SHP77 (cell line): Measurements from ENCODE around the gene CEND1.
"Not testable (repeated sequence)": the region's sequence is repeated elsewhere in the genome, so short reads cannot be mapped to it uniquely, and the experiment has no call there.

Experiments
- DNase-seq, 2 experiments: peaks; one replicate each; lab custom pipeline; 2025; lab: John Stamatoyannopoulos, UW

Gene CEND1

GRCh38 chr11:763549-764321 is 26.2 kb downstream of the CEND1 start:
- DNase-seq = no peak

DNA sequence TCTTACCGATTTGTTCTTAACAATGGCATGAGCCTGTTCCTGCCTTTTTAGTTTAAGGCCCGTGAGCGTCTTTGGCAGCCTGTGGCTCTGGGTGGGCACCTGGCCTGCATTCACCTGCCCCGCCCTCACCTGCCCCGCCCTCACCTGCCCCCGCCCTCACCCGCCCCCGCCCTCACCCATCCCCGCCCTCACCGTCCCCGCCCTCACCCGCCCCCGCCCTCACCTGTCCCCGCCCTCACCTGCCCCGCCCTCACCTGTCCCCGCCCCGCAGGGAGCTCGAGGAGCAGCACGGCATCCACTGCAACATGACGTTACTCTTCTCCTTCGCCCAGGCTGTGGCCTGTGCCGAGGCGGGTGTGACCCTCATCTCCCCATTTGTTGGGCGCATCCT is 26.8 kb downstream of the CEND1 start:
- no peak for DNase-seq

- no peak for DNase-seq
Observed at GRCh38 chr11:762421-763072, 27.3 kb downstream of the CEND1 start.

DNA sequence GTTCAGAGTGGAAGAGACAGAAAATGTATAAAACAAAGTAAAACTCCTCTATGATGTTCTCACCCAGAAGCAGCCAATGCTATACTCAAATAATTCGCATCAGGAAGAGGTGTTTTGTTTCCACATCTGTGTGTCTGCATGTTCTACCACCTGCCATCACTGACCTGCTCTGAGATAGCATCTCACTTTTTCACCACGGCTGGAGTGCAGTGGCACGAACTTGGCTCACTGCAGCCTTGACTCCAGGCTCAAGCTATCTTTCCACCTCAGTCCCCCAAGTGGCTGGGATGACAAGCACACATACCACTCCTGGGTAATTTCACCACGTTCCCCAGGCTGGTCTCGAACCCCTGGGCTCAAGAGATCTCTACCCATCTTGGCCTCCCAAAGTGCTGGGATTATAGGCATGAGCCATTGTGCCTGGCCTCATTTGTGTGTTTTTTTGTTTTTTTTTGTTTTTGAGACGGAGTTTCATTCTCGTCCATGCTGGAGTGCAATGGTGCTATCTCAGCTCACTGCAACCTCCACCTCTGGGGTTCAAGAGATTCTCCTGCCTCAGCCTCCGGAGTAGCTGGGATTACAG is 28.3 kb downstream of the CEND1 start:
- DNase-seq = no peak

GRCh38 chr11:760236-760635 is 29.7 kb downstream of the CEND1 start:
- DNase-seq = no peak

- DNase-seq = no peak
Observed at GRCh38 chr11:749731-750130, 40.2 kb downstream of the CEND1 start.

DNA sequence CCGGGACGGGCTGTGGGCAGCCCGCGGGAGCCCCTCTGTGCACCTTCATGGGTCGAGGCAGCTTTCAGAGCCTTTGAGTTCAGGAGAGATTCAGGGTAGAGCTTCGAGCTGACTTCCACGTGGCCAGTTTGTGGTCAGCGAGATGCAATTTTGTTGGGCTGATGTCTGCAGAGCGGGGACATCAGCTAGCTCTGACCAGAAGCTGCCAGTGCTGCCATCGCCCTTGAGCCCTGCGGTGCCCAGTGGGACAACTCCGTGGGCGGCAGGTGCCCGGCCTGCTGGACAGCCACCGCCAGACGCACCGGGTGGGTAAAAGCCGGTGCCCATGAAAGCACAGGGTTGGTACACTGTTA is 41.9 kb downstream of the CEND1 start:
- DNase-seq = no peak

GRCh38 chr11:747158-748006 is 42.5 kb downstream of the CEND1 start, which contains the start of gene TALDO1:
TSS of gene TALDO1 (plus strand) at chr11:747464. CDS start at chr11:747482, 18 bp downstream.
- peak; percentile 39 to 68 for DNase-seq

DNA sequence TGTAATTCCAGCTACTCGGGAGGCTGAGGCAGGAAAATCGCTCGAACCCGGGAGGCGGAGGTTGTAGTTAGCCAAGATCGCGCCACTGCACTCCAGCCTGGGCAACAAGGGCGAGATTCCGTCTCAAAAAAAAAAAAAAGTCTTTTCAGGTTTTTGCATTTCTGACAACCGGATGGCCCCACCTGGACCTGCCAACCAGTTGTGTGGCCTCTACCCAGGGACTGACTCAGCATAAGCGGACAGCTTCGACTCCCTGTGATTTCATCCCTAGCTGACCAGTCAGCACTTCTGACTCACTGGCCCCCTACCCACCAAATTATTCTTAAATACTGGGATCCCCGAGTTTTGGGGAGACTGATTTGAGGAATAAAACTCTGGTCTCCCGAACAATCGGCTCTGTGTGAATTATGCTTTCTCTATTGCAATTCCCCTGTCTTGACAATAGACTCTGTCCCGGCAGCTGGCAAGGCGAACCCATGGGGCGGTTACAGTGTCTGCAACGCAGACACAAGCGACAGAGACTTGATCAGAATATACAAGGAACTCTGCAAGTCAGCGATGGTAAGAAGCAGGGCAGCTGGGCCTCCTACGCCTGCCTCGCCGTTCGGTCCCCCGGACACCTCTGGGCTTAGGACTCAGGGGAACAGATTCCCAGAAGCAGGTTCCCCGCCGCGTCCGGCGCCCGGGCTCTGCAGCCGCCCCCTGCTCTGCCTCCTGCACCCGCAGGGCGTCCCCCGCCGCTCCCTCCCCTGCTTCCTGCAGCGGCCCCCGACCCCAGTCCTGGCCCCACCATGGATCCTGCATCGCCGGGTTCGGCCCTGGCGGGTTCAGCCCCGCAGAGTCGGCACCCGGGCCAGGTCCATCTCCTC is 43.4 kb downstream of the CEND1 start:
- no peak for DNase-seq

DNA sequence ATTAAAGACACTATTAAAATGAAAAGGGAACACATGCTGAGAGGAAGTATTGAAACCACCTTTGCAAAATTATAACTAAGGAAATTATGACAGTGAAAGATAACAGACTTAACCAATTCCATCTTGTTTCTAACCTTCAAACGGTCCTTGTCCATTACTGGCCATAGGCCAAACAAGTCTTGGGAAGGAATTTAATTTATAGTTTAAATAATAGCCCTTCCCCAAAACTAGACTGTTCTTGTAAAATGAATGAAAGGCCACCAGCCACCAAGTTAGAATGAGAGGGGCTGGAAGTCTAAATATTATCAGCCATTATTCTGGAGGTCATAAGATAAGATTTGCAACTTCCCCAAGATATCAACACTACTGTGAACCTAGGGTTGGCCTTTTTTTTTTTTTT is 44.5 kb downstream of the CEND1 start:
- DNase-seq = no peak

DNA sequence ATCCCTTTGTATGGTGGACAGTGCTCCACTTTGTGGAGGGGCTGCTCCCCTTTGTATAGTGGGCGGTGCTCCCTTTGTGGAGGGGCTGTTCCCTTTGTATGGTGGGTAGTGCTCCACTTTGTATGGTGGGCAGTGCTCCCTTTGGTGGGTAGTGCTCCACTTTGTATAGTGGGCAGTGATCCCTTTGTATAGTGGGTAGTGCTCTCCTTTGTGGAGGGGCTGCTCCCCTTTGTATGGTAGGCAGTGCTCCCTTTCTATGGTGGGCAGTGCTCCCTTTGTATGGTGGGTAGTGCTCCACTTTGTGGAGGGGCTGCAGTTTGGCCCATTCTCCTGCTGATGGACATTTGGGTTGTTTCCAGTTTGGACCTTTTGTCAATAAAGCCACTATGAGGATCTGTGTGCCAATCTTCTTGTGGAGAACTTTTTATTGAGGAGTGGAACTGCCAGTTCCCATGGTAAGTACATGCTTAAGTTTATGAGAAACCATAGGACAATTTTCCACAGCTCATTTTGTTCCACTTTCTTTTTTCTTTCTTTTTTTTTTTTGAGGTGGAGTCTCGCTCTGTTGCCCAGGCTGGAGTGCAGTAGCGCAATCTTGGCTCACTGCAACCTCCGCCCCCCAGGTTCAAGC is 47.2 kb downstream of the CEND1 start:
- DNase-seq = no peak

GRCh38 chr11:742156-742546 is 47.7 kb downstream of the CEND1 start:
- DNase-seq = no peak

DNA sequence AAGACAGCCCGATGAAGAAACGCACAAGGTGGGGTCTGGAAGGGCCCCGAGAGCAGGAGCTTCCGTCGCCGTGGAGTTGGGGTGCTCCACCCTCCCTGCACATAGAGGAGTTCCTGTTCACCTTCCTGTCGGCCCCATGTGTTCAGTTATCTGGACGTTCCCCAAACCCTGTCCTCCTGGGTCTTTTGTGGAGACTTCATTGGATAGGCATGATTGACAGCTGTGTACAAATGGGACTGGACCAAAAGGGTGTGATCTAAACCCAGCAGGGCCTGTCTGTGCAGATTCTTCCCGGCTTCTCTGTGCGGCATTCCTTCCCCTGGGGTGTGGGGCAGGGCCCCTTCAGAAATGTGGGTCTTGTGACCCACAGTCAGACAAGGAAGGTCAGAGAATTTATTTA is 52.0 kb downstream of the CEND1 start:
- not testable (repeated sequence) for DNase-seq

DNA sequence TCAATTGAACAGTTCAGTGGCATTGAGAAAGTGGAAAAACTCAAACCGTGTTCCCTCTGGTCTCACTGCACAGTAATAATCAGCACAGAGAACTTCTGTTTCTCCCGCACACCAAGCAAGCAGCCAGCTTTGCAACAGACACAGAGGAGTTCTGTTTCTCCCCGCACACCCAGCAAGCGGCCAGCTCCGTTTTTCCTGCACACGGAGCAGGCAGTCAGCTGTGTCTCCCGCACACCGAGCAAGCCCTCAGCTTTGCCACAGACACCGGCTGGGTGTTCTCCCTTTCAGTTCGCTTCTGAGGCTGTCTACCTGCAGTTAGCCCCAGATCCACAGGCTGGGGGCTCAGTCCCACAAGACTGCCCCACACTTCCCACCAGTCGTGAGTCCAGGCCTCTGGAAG is 52.5 kb downstream of the CEND1 start:
- DNase-seq = no peak
